Transverse colon (tissue), 4 donors: ENCODE results near the gene OCA2. TPM values are rescaled to one million over a fixed set of nuclear protein-coding genes. Genes with fewer than 3 reads are reported as not detected.

Source experiments
- DNase-seq: peaks from one replicate; pipeline ENCODE4 v3.0.0-alpha.2; 2019
- H3K27ac ChIP-seq, 4 donors: fragments of 200-600 bp; sonication (generic); 2 replicates each; pipeline ENCODE4 v1.5.1; 2016 to 2018; ENCODE audit warnings: inconsistent platforms in 4 of 4
- H3K27me3 ChIP-seq: fragments of 200-600 bp; sonication (generic); 2 replicates; pipeline ENCODE4 v1.5.1; 2017; ENCODE audit warnings: inconsistent platforms
- H3K36me3 ChIP-seq, 4 donors: fragments of 200-600 bp; sonication (generic); 2 replicates each; pipeline ENCODE4 v1.5.1; 2017 to 2019; ENCODE audit warnings: inconsistent platforms in 4 of 4
- H3K4me1 ChIP-seq, 4 donors: fragments of 200-600 bp; sonication (generic); 2 replicates each; pipeline ENCODE4 v1.5.1; 2017 to 2020; ENCODE audit warnings: inconsistent platforms in 4 of 4
- H3K4me3 ChIP-seq, 4 donors: fragments of 200-600 bp; sonication (generic); 1 replicate in 1 of 4; 2 replicates in 3 of 4; pipeline versions ENCODE4 v1.5.1 to v1.6.1; 2017 to 2019; ENCODE audit warnings: inconsistent platforms in 4 of 4
- H3K9me3 ChIP-seq, 2 donors: fragments of 200-600 bp; sonication (generic); 2 replicates each; pipeline ENCODE4 v1.5.1; 2017 to 2019; ENCODE audit warnings: inconsistent platforms in 2 of 2
- CTCF ChIP-seq, 5 experiments: fragments of 200-600 bp in 3 of 5; fragments of 450-650 bp in 2 of 5; sonication (generic) in 3 of 5; IDR thresholded peaks; 1 replicate in 2 of 5; 2 replicates in 3 of 5; pipeline ENCODE4 v1.5.1; 2016 to 2017; ENCODE audit warnings: antibody characterized with exemption in 5 of 5, inconsistent platforms in 3 of 5, mild to moderate bottlenecking in 2 of 5, moderate library complexity in 1 of 5
- EP300 ChIP-seq: sonication (generic); formaldehyde crosslinking; IDR thresholded peaks from one replicate; pipeline ENCODE4 v1.6.1; 2017; ENCODE audit warnings: antibody characterized with exemption, low read depth
- POLR2A ChIP-seq: fragments of 450-650 bp; IDR thresholded peaks from one replicate; pipeline ENCODE4 v1.6.1; 2016; ENCODE audit warnings: antibody characterized with exemption, mild to moderate bottlenecking, moderate library complexity
- POLR2AphosphoS5 ChIP-seq, 3 donors: sonication (generic); formaldehyde crosslinking; IDR thresholded peaks; one replicate each; pipeline ENCODE4 v1.6.1; 2016; ENCODE audit warnings: antibody characterized with exemption in 3 of 3
- WGBS, 2 donors: methylation state at CpG; one replicate each; pipeline ENCODE4 v1.1.5; 2018; ENCODE audit warnings: low coverage in 1 of 2; 5-methylcytosine and 5-hydroxymethylcytosine counted together
- in situ Hi-C, 4 donors: fragments of 200-750 bp; cut with MboI; loops; one replicate each; pipeline versions ENCODE4 v1.15.0 to v1.15.1; 2017; ENCODE audit warnings: low sequenced_read_pairs in 3 of 4, low pct_ligation_motif_present in 1 of 4, low pct_unique_long_range_greater_than_20kb in 1 of 4
- intact Hi-C: fragments of 100-400 bp; cut with DNase I; formaldehyde crosslinking; loops from one replicate; pipeline ENCODE4 v1.15.1; 2023; ENCODE audit warnings: low total_unique reads
- total RNA-seq, 4 donors: library from RNA; depleted of rRNA; stranded (reverse); fragments of >200 nt; gene quantifications; one replicate each; pipeline ENCODE4 v1.1.0, GENCODE V29; 2016

Gene OCA2
- total RNA-seq, 4 donors from 2014 or later, result 1.4 to 1.9 TPM; not detected in 2

GRCh38 chr15:27741226-27741860, 357.8 kb downstream of the OCA2 start:
- intact Hi-C loops (no loop called here), in situ Hi-C loops (no loop called here)
- no peaks in the 10 kb centered on the region for H3K4me1 ChIP-seq
- TF ChIP-seq EP300 (no peak), POLR2AphosphoS5 (IDR thresholded peaks at IDR 0.05) (no peak)
- no peaks in the 10 kb centered on the region for H3K27me3 ChIP-seq
- H3K4me3 ChIP-seq, result no peak overlapping the region
- H3K9me3 ChIP-seq, result peaks cover 0 to 4% of the 10 kb centered on the region in 2 donors
- no peaks in the 10 kb centered on the region for H3K36me3 ChIP-seq
- WGBS, 2 donors, result 48 to 63% methylated on average over 4 to 8 of the region's 8 CpGs
- H3K27ac ChIP-seq, result no peak overlapping the region
- no peak for DNase-seq

GRCh38 chr15:27734785-27735495, 364.2 kb downstream of the OCA2 start:
- H3K4me1 ChIP-seq, result no peaks in the 10 kb centered on the region
- H3K27ac ChIP-seq, result no peak overlapping the region
- no peak for DNase-seq
- in situ Hi-C loops (no loop called here), intact Hi-C loops (loop anchor here (10.0 kb wide), 1 partner anchor 1330 kb away; no protein-coding TSS in a partner anchor)
- peaks cover 17 to 19% of the 10 kb centered on the region in 2 donors for H3K9me3 ChIP-seq
- TF ChIP-seq POLR2A, result no peak
- TF ChIP-seq EP300, result no peak
- no peak for TF ChIP-seq POLR2AphosphoS5 (IDR thresholded peaks at IDR 0.05)
- no peak for TF ChIP-seq CTCF (IDR thresholded peaks at IDR 0.05)
- H3K36me3 ChIP-seq, result no peaks in the 10 kb centered on the region
- no peaks in the 10 kb centered on the region for H3K27me3 ChIP-seq
- no peak overlapping the region for H3K4me3 ChIP-seq
- 88 to 97% methylated on average over 2 to 3 of the region's 3 CpGs for WGBS, 2 donors

GRCh38 chr15:27731776-27732175, 367.3 kb downstream of the OCA2 start:
- Histone ChIP-seq H3K27ac (no peak overlapping the region), H3K4me3 (no peak overlapping the region), H3K27me3 (no peaks in the 10 kb centered on the region), H3K9me3 (peaks cover 17 to 19% of the 10 kb centered on the region in 2 donors), H3K4me1 (no peaks in the 10 kb centered on the region), H3K36me3 (no peaks in the 10 kb centered on the region)
- TF ChIP-seq CTCF (IDR thresholded peaks at IDR 0.05) (no peak), EP300 (no peak), POLR2A (no peak), POLR2AphosphoS5 (IDR thresholded peaks at IDR 0.05) (no peak)
- 58% methylated on average over 1 of the region's 1 CpG; no CpG with 5 or more reads in 1 of the 2 donors for WGBS, 2 donors
- intact Hi-C loops, result loop anchor here (10.0 kb wide), 1 partner anchor 1333 kb away; no protein-coding TSS in a partner anchor
- in situ Hi-C loops, result no loop called here
- no peak for DNase-seq

GRCh38 chr15:27730868-27731267, 368.2 kb downstream of the OCA2 start:
- TF ChIP-seq EP300 (no peak), POLR2A (no peak), CTCF (IDR thresholded peaks at IDR 0.05) (no peak), POLR2AphosphoS5 (IDR thresholded peaks at IDR 0.05) (no peak)
- intact Hi-C loops, result loop anchor here (10.0 kb wide), 1 partner anchor 1334 kb away; no protein-coding TSS in a partner anchor
- in situ Hi-C loops, result no loop called here

More at GRCh38 chr15:27730868-27731267, 368.2 kb downstream of the OCA2 start:
- no peak for DNase-seq
- no peaks in the 10 kb centered on the region for H3K27me3 ChIP-seq
- H3K36me3 ChIP-seq, result no peaks in the 10 kb centered on the region
- peaks cover 16 to 19% of the 10 kb centered on the region in 2 donors for H3K9me3 ChIP-seq
- no peak overlapping the region for H3K4me3 ChIP-seq
- H3K27ac ChIP-seq, result no peak overlapping the region
- no peaks in the 10 kb centered on the region for H3K4me1 ChIP-seq
